ENCODE data around the gene ANKRD40.

Gene ANKRD40

DNA sequence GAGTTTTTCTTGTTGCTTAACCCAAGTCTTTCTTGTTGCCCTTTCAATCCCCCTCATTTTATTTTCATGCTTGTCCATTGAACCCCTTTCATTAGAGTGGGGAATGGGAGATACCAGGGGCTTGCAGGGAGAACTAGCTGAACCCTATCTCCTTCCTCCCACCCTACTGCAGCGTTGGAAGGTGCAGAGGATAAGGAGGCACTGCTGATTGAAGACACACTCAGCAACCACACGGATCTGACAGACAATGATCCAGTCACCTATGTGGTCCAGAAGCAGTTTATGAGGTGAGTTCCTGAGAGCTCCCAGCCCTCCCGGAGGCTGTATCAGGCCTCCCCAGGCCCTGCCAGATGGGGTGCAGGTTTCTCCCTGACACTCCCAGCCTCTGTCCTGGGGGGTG, 32.5 kb downstream of the ANKRD40 start:
- Histone ChIP-seq H3K27me3 (ENCODE audit: low read depth, low read length) (no peaks in the 10 kb centered on the region), H3K27ac (ENCODE audit: low read length) (no peak overlapping the region), H3K4me3 (ENCODE audit: low read depth in 1 of 2, low read length in 2 of 2) (no peak overlapping the region), H3K36me3 (ENCODE audit: control insufficient read depth in 1 of 2, insufficient read depth in 2 of 2, low read length in 2 of 2) (no peaks in the 10 kb centered on the region), H3K9me3 (ENCODE audit: control insufficient read depth in 1 of 2, low read length in 2 of 2) (no peaks in the 10 kb centered on the region), H3K4me1 (ENCODE audit: control insufficient read depth in 1 of 2, insufficient read depth in 2 of 2, low read length in 2 of 2) (no peaks in the 10 kb centered on the region)

DNA sequence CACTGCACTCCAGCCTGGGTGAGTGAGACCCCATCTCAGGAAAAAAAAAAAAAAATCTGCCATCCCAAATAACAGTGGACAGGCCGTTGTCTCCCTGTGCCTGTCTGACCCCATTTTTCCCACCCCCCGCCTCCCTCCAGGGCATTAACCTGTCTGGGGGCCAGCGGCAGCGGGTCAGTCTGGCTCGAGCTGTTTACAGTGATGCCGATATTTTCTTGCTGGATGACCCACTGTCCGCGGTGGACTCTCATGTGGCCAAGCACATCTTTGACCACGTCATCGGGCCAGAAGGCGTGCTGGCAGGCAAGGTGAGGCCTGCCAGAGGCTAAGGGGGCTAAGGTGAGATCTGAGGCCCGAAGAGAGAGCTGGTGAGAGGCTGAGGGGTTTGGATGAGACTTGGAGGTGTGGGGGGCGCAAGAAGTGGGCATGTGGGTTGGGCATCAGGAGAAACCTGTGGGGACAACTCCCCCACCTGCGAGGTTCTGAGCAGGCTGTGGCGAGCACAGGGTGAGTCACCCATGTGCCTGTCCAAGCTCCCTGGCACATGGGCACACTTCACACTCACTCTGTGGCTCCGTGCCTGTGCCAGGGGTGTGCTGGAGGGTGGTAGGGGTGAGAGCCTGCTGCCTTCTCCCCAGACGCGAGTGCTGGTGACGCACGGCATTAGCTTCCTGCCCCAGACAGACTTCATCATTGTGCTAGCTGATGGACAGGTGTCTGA, 34.7 kb downstream of the ANKRD40 start:
- Histone ChIP-seq H3K27me3 (ENCODE audit: low read depth, low read length) (no peaks in the 10 kb centered on the region), H3K27ac (ENCODE audit: low read length) (no peak overlapping the region), H3K36me3 (ENCODE audit: control insufficient read depth in 1 of 2, insufficient read depth in 2 of 2, low read length in 2 of 2) (no peaks in the 10 kb centered on the region), H3K4me1 (ENCODE audit: control insufficient read depth in 1 of 2, insufficient read depth in 2 of 2, low read length in 2 of 2) (peaks cover 0 to 1% of the 10 kb centered on the region in 2 donors), H3K9me3 (ENCODE audit: control insufficient read depth in 1 of 2, low read length in 2 of 2) (no peaks in the 10 kb centered on the region), H3K4me3 (ENCODE audit: low read depth in 1 of 2, low read length in 2 of 2) (no peak overlapping the region)

DNA sequence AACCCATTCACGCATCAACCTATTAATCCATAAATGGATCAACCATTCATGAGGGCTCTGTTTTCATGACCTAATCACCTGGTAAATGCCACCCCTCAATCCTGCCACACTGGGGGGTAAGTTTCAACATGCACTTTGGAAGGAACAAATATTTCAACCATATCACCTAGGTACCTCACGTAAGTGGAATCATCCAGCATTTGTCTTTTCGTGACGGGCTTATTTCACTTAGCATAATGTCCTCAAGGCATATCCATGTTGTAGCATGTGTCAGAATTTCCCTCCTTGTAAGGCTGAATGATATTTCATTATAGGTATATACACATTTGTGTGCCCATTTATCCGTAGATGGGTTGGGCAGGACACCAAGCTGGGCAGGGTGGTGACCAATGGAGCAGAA, 35.6 kb downstream of the ANKRD40 start:
- H3K9me3 ChIP-seq (ENCODE audit: control insufficient read depth in 1 of 2, low read length in 2 of 2), result no peaks in the 10 kb centered on the region
- H3K36me3 ChIP-seq (ENCODE audit: control insufficient read depth in 1 of 2, insufficient read depth in 2 of 2, low read length in 2 of 2), result no peaks in the 10 kb centered on the region
- no peak overlapping the region for H3K4me3 ChIP-seq (ENCODE audit: low read depth in 1 of 2, low read length in 2 of 2)
- peaks cover 0 to 3% of the 10 kb centered on the region in 2 donors for H3K4me1 ChIP-seq (ENCODE audit: control insufficient read depth in 1 of 2, insufficient read depth in 2 of 2, low read length in 2 of 2)
- H3K27me3 ChIP-seq (ENCODE audit: low read depth, low read length), result no peaks in the 10 kb centered on the region
- H3K27ac ChIP-seq (ENCODE audit: low read length), result no peak overlapping the region

DNA sequence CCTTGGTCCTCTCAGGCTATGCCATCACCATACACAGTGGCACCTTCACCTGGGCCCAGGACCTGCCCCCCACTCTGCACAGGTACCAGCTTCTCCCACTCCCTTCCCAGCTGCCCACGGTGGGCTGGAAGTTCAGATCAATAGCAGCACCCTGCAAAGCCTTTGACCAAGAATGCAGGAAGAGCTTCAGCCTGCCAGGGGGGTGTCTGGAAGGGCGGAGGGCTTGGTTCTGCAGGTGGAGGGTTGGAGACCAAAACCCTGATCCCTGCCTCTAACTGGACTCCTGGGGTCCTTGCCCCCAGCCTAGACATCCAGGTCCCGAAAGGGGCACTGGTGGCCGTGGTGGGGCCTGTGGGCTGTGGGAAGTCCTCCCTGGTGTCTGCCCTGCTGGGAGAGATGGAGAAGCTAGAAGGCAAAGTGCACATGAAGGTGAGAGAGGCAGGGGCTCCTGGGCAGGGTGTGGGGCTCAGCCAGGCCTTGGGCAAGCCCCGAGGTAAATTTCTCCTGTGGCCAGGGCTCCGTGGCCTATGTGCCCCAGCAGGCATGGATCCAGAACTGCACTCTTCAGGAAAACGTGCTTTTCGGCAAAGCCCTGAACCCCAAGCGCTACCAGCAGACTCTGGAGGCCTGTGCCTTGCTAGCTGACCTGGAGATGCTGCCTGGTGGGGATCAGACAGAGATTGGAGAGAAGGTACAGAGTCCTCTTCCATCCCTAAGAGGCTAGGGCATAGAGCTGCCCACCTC, 38.7 kb downstream of the ANKRD40 start:
- H3K4me3 ChIP-seq (ENCODE audit: low read depth in 1 of 2, low read length in 2 of 2), result no peak overlapping the region
- H3K36me3 ChIP-seq (ENCODE audit: control insufficient read depth in 1 of 2, insufficient read depth in 2 of 2, low read length in 2 of 2), result no peaks in the 10 kb centered on the region
- H3K4me1 ChIP-seq (ENCODE audit: control insufficient read depth in 1 of 2, insufficient read depth in 2 of 2, low read length in 2 of 2), result peaks cover 0 to 3% of the 10 kb centered on the region in 2 donors
- no peaks in the 10 kb centered on the region for H3K27me3 ChIP-seq (ENCODE audit: low read depth, low read length)
- H3K9me3 ChIP-seq (ENCODE audit: control insufficient read depth in 1 of 2, low read length in 2 of 2), result no peaks in the 10 kb centered on the region
- H3K27ac ChIP-seq (ENCODE audit: low read length), result no peak overlapping the region

DNA sequence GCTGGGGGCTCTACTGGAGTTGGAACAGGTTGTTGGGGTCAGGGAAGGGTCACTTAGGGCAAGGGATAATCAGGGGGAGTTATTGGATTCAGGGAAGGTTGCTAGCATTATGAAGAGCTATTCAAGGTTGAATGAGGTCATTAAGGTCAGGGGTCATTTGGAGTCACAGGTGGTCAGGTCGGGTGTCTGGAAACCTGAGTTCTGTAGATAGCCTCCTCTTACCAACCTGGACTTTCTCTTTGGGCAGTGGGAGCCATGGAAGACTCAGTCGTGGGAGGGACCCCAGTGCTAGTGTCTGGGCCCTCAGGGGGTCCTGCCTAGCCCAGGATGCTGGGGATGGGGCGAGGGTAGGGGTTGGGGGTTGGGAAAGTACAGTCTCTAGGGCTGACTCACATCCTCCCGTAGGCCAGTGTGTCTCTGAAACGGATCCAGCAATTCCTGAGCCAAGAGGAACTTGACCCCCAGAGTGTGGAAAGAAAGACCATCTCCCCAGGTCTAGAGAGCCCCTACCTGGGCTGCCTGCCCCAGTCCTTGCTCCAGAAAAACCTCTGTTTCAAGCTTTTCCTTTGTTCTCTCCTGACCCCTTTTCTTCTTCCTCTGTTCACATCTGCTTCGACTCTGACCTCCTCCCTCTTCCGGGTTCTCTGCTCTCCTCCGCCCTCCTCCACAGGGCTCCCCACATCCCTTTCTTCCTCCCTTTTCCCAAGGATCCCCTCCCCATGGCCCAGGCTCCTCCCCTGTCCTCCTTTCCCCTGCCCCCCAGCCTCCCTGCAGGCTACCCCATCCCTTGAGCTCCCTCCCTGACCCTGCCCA, 39.5 kb downstream of the ANKRD40 start:
- Histone ChIP-seq H3K9me3 (ENCODE audit: control insufficient read depth in 1 of 2, low read length in 2 of 2) (no peaks in the 10 kb centered on the region), H3K27ac (ENCODE audit: low read length) (no peak overlapping the region), H3K4me3 (ENCODE audit: low read depth in 1 of 2, low read length in 2 of 2) (no peak overlapping the region), H3K36me3 (ENCODE audit: control insufficient read depth in 1 of 2, insufficient read depth in 2 of 2, low read length in 2 of 2) (no peaks in the 10 kb centered on the region), H3K4me1 (ENCODE audit: control insufficient read depth in 1 of 2, insufficient read depth in 2 of 2, low read length in 2 of 2) (peaks cover 0 to 3% of the 10 kb centered on the region in 2 donors), H3K27me3 (ENCODE audit: low read depth, low read length) (no peaks in the 10 kb centered on the region)

DNA sequence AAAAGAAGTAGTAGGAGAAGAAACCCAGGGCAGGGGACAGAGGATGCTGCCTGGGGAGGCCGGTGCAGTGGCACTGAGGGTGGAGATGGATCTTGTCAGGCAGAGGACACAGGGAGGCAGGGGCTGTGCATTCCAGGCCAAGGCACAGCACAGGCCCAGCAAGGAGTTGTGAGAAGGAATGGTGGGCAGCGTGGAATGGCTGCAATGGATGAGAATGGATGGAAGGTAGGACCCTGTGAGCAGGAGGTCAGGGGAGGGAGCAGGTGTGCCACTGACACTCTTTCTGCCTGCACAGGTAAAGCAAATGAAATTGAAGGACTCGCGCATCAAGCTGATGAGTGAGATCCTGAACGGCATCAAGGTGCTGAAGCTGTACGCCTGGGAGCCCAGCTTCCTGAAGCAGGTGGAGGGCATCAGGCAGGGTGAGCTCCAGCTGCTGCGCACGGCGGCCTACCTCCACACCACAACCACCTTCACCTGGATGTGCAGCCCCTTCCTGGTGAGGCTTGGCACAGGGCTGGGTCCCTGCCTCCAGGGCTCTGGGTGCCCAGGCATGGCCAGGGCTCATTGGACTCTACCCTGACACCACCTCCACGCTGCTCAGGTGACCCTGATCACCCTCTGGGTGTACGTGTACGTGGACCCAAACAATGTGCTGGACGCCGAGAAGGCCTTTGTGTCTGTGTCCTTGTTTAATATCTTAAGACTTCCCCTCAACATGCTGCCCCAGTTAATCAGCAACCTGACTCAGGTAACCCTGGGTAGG, 40.3 kb downstream of the ANKRD40 start:
- H3K27me3 ChIP-seq (ENCODE audit: low read depth, low read length), result no peaks in the 10 kb centered on the region
- H3K27ac ChIP-seq (ENCODE audit: low read length), result no peak overlapping the region
- no peaks in the 10 kb centered on the region for H3K36me3 ChIP-seq (ENCODE audit: control insufficient read depth in 1 of 2, insufficient read depth in 2 of 2, low read length in 2 of 2)
- H3K4me3 ChIP-seq (ENCODE audit: low read depth in 1 of 2, low read length in 2 of 2), result no peak overlapping the region
- peaks cover 0 to 3% of the 10 kb centered on the region in 2 donors for H3K4me1 ChIP-seq (ENCODE audit: control insufficient read depth in 1 of 2, insufficient read depth in 2 of 2, low read length in 2 of 2)
- H3K9me3 ChIP-seq (ENCODE audit: control insufficient read depth in 1 of 2, low read length in 2 of 2), result no peaks in the 10 kb centered on the region

DNA sequence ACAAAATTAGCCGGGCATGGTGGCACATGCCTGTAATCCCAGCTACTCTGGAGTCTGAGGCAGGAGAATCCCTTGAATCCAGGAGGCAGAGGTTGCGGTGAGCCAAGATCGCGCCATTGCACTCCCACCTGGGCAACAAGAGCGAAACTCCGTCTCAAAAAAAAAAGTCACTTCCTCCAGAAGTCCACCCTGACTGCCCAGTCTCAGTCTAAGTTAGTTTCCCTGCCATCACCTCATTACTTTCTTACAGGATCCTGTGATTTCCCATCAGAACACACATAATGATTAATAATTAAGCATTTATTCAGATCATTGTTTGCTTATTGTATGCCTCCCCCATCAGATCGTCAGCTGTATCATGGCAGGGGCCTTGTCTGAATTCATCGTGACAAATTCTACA, 41.4 kb downstream of the ANKRD40 start:
- no peak overlapping the region for H3K4me3 ChIP-seq (ENCODE audit: low read depth in 1 of 2, low read length in 2 of 2)
- H3K9me3 ChIP-seq (ENCODE audit: control insufficient read depth in 1 of 2, low read length in 2 of 2), result no peaks in the 10 kb centered on the region
- H3K36me3 ChIP-seq (ENCODE audit: control insufficient read depth in 1 of 2, insufficient read depth in 2 of 2, low read length in 2 of 2), result no peaks in the 10 kb centered on the region
- H3K4me1 ChIP-seq (ENCODE audit: control insufficient read depth in 1 of 2, insufficient read depth in 2 of 2, low read length in 2 of 2), result peaks cover 9 to 10% of the 10 kb centered on the region in 2 donors
- no peak overlapping the region for H3K27ac ChIP-seq (ENCODE audit: low read length)
- no peaks in the 10 kb centered on the region for H3K27me3 ChIP-seq (ENCODE audit: low read depth, low read length)

DNA sequence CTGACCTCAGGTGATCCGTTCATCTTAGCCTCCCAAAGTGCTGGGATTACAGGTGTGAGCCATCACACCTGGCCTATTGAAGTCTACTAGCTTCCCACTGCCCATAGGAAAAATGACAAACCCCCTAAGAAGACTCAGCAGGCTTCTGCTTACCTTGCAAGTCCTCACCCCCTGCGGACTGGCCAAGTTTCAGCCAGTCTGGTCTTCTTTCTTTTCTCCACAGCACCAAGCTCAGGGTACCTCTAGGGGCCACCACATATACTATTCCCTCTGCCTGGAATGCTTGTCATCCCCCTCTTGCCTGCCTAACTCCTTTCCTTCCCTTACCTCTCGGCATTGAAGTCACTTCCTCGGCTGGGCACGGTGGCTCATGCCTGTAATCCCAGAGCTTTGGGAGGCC, 41.9 kb downstream of the ANKRD40 start:
- Histone ChIP-seq H3K27ac (ENCODE audit: low read length) (no peak overlapping the region), H3K4me3 (ENCODE audit: low read depth in 1 of 2, low read length in 2 of 2) (no peak overlapping the region)

DNA sequence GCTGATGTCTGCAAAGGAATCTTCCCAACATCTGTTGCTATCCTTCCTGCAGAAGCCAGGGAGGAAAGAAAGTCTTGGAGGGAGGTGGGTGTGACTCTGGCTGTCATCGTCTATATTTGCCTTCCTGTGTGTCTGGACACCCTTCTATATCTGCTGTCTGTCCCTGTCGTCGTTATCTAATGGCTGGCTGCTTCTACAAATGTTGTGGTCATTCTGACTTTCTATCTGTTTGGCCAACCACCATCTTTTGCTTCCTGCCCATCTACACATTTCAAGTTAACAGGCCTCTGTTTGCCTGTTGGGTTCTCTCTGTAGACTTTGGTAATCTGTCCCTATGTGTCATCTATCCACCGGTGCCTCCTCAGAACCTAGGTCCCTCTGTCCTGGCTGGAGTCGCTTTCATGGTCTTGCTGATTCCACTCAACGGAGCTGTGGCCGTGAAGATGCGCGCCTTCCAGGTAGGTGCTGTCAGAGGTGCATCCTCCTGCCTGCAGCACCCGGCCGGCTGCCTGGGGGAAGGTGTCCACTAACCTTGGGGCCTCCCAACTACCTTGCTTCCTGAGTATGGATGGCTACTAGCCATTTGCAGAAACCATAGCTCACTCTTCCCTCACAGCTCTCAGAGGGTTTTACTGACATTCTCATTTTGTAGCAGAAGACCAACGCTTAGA, 42.8 kb downstream of the ANKRD40 start:
- peaks cover 23 to 24% of the 10 kb centered on the region in 2 donors for H3K4me1 ChIP-seq (ENCODE audit: control insufficient read depth in 1 of 2, insufficient read depth in 2 of 2, low read length in 2 of 2)

More for the DNA sequence above, 41.9 kb downstream of the ANKRD40 start:
- H3K9me3 ChIP-seq (ENCODE audit: control insufficient read depth in 1 of 2, low read length in 2 of 2), result no peaks in the 10 kb centered on the region
- H3K4me1 ChIP-seq (ENCODE audit: control insufficient read depth in 1 of 2, insufficient read depth in 2 of 2, low read length in 2 of 2), result peaks cover 14 to 15% of the 10 kb centered on the region in 2 donors
- no peaks in the 10 kb centered on the region for H3K27me3 ChIP-seq (ENCODE audit: low read depth, low read length)
- H3K36me3 ChIP-seq (ENCODE audit: control insufficient read depth in 1 of 2, insufficient read depth in 2 of 2, low read length in 2 of 2), result no peaks in the 10 kb centered on the region

DNA sequence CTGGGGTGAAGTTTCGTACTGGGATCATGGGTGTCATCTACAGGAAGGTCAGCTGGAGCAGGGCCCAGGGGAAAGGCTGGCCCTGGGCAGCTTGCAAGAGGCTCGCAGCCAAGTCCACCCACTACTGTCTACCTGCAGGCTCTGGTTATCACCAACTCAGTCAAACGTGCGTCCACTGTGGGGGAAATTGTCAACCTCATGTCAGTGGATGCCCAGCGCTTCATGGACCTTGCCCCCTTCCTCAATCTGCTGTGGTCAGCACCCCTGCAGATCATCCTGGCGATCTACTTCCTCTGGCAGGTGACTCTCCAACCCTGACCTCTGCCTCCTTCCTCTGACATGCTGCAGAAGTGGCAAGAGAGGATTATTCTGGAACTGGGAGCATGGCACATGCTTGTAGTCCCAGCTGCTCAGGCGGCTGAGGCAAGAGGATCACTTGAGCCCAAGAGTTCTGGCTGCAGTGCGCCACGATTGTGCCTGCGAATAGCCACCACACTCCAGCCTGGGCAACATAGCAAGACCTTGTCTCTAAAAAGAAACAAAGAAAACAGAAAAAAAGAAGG, 43.8 kb downstream of the ANKRD40 start:
- H3K27ac ChIP-seq (ENCODE audit: low read length), result no peak overlapping the region

More for the DNA sequence above, 42.8 kb downstream of the ANKRD40 start:
- Histone ChIP-seq H3K4me3 (ENCODE audit: low read depth in 1 of 2, low read length in 2 of 2) (no peak overlapping the region), H3K27ac (ENCODE audit: low read length) (no peak overlapping the region), H3K27me3 (ENCODE audit: low read depth, low read length) (no peaks in the 10 kb centered on the region), H3K36me3 (ENCODE audit: control insufficient read depth in 1 of 2, insufficient read depth in 2 of 2, low read length in 2 of 2) (no peaks in the 10 kb centered on the region), H3K9me3 (ENCODE audit: control insufficient read depth in 1 of 2, low read length in 2 of 2) (no peaks in the 10 kb centered on the region)

More for the DNA sequence above, 43.8 kb downstream of the ANKRD40 start:
- Histone ChIP-seq H3K4me1 (ENCODE audit: control insufficient read depth in 1 of 2, insufficient read depth in 2 of 2, low read length in 2 of 2) (peaks cover 24 to 27% of the 10 kb centered on the region in 2 donors), H3K4me3 (ENCODE audit: low read depth in 1 of 2, low read length in 2 of 2) (no peak overlapping the region), H3K36me3 (ENCODE audit: control insufficient read depth in 1 of 2, insufficient read depth in 2 of 2, low read length in 2 of 2) (no peaks in the 10 kb centered on the region), H3K9me3 (ENCODE audit: control insufficient read depth in 1 of 2, low read length in 2 of 2) (no peaks in the 10 kb centered on the region), H3K27me3 (ENCODE audit: low read depth, low read length) (no peaks in the 10 kb centered on the region)
